HepG2 (cell line): ENCODE results near the gene S100A13. TPM values are rescaled to one million over a fixed set of nuclear protein-coding genes. Genes with fewer than 3 reads are reported as not detected.

ENCODE experiments used
- BRD4 ChIP-seq: sonication (generic); formaldehyde crosslinking; IDR thresholded peaks from 2 replicates; pipeline ENCODE4 v1.4.0; 2020; ENCODE audit warnings: missing genetic modification reagents
- CENPT ChIP-seq: sonication (generic); formaldehyde crosslinking; IDR thresholded peaks from 2 replicates; pipeline ENCODE4 v1.8.0; 2022; ENCODE audit warnings: low read depth, mild to moderate bottlenecking, moderate library complexity, missing genetic modification reagents
- CREB3 ChIP-seq: sonication (generic); formaldehyde crosslinking; IDR thresholded peaks from 2 replicates; pipeline ENCODE4 v1.5.0; 2020; ENCODE audit warnings: missing genetic modification reagents
- FLYWCH1 ChIP-seq: sonication (generic); formaldehyde crosslinking; IDR thresholded peaks from 2 replicates; pipeline ENCODE4 v1.8.1; 2023; ENCODE audit warnings: mild to moderate bottlenecking, missing genetic modification reagents
- FOXP4 ChIP-seq: sonication (generic); formaldehyde crosslinking; IDR thresholded peaks from 2 replicates; pipeline ENCODE4 v1.4.0; 2020; ENCODE audit warnings: missing genetic modification reagents
- MIER2 ChIP-seq: IDR thresholded peaks from 2 replicates; pipeline ENCODE4 v1.6.1; 2016; ENCODE audit warnings: missing biosample characterization, missing genetic modification reagents
- PLRG1 ChIP-seq: fragments of 450-650 bp; conservative IDR thresholded peaks from 2 replicates; pipeline ENCODE4 v1.6.1; 2016
- POLR2AphosphoS5 ChIP-seq: IDR thresholded peaks from 2 replicates; pipeline ENCODE4 v1.6.1; 2012; ENCODE audit warnings: low read depth, low read length
- TAF1 ChIP-seq: sonication (generic); formaldehyde crosslinking; IDR thresholded peaks from 2 replicates; pipeline ENCODE4 v1.4.0; 2020; ENCODE audit warnings: missing genetic modification reagents
- TBX3 ChIP-seq: fragments of 450-650 bp; IDR thresholded peaks from 2 replicates; pipeline ENCODE4 v1.6.1; 2017; ENCODE audit warnings: antibody characterized with exemption, mild to moderate bottlenecking, inconsistent platforms, borderline replicate concordance
- ZC3H13 ChIP-seq: sonication (generic); formaldehyde crosslinking; IDR thresholded peaks from 2 replicates; pipeline ENCODE4 v1.8.1; 2023; ENCODE audit warnings: mild to moderate bottlenecking, missing genetic modification reagents, moderate library complexity
- ZEB1 ChIP-seq: IDR thresholded peaks from 2 replicates; pipeline ENCODE4 v1.6.1; 2012; ENCODE audit warnings: mild to moderate bottlenecking, low read depth, inconsistent platforms; ENCODE audit not compliant: insufficient replicate concordance
- ZNF234 ChIP-seq: sonication (generic); formaldehyde crosslinking; conservative IDR thresholded peaks from 2 replicates; pipeline ENCODE4 v1.5.1; 2020; ENCODE audit warnings: mild to moderate bottlenecking, missing genetic modification reagents
- ZNF253 ChIP-seq: sonication (generic); formaldehyde crosslinking; IDR thresholded peaks from 2 replicates; pipeline ENCODE4 v1.8.0; 2022; ENCODE audit warnings: mild to moderate bottlenecking, missing genetic modification reagents, borderline replicate concordance
- ZNF383 ChIP-seq: sonication (generic); formaldehyde crosslinking; IDR thresholded peaks from 2 replicates; pipeline ENCODE4 v1.4.0; 2020; ENCODE audit warnings: missing genetic modification reagents, mild to moderate bottlenecking, borderline replicate concordance
- ZNF496 ChIP-seq: sonication (generic); formaldehyde crosslinking; IDR thresholded peaks from 2 replicates; pipeline ENCODE4 v1.8.1; 2023; ENCODE audit warnings: mild to moderate bottlenecking, moderate library complexity, missing genetic modification reagents; ENCODE audit not compliant: insufficient replicate concordance
- ZNF615 ChIP-seq: sonication (generic); formaldehyde crosslinking; IDR thresholded peaks from 2 replicates; pipeline ENCODE4 v1.5.0; 2020; ENCODE audit warnings: mild to moderate bottlenecking, missing genetic modification reagents, borderline replicate concordance
- ZNF660 ChIP-seq: sonication (generic); formaldehyde crosslinking; IDR thresholded peaks from 2 replicates; pipeline ENCODE4 v1.5.1; 2020; ENCODE audit warnings: mild to moderate bottlenecking, low read depth, missing genetic modification reagents, borderline replicate concordance
- ZNF788 ChIP-seq: sonication (generic); formaldehyde crosslinking; IDR thresholded peaks from 2 replicates; pipeline ENCODE4 v1.5.0; 2020; ENCODE audit warnings: mild to moderate bottlenecking, missing genetic modification reagents, borderline replicate concordance
- ZNF816 ChIP-seq: sonication (generic); formaldehyde crosslinking; IDR thresholded peaks from 2 replicates; pipeline ENCODE4 v1.8.0; 2022; ENCODE audit warnings: missing genetic modification reagents, mild to moderate bottlenecking, borderline replicate concordance
- polyA plus RNA-seq, 8 experiments: library from polyadenylated mRNA; depleted of rRNA in 3 of 8; stranded (reverse) in 7 of 8; unstranded in 1 of 8; fragments of >200 nt; fragmentation: Illumina TruSeq in 4 of 8; extraction: Trizol in 4 of 8; gene quantifications; 2 replicates each; pipeline versions ENCODE4 v1.2.1 to v1.2.3, GENCODE V29; 2011 to 2016; ENCODE audit warnings: low read depth in 4 of 8, missing spikeins in 1 of 8, mixed read lengths in 1 of 8; ENCODE audit not compliant: insufficient read depth in 1 of 8
- total RNA-seq, 5 experiments: library from RNA; depleted of rRNA; stranded (reverse); fragments of >200 nt; fragmentation: Illumina TruSeq; extraction: Trizol; gene quantifications; 2 replicates each; pipeline ENCODE4 v1.2.3, GENCODE V29; 2016; ENCODE audit warnings: low read depth in 1 of 5
- TF ChIP-seq, protein P1 (sequence below): sonication (generic); formaldehyde crosslinking; IDR thresholded peaks from 2 replicates; pipeline ENCODE4 v1.9.0; 2022; ENCODE audit warnings: missing genetic modification reagents, mild to moderate bottlenecking, borderline replicate concordance
- TF ChIP-seq, protein P2 (sequence below): sonication (generic); formaldehyde crosslinking; IDR thresholded peaks from 2 replicates; pipeline ENCODE4 v1.4.0; 2020; ENCODE audit warnings: mild to moderate bottlenecking, missing genetic modification reagents
- TF ChIP-seq, protein P3 (sequence below): IDR thresholded peaks from 2 replicates; pipeline ENCODE4 v1.6.1; 2012; ENCODE audit warnings: inconsistent platforms

Gene S100A13
- total and polyA plus RNA-seq, 2 of the 13 experiments (the other 11 are each of a cell fraction or from before 2014, with no cell fraction given) = 89.5 to 172 TPM

DNA sequence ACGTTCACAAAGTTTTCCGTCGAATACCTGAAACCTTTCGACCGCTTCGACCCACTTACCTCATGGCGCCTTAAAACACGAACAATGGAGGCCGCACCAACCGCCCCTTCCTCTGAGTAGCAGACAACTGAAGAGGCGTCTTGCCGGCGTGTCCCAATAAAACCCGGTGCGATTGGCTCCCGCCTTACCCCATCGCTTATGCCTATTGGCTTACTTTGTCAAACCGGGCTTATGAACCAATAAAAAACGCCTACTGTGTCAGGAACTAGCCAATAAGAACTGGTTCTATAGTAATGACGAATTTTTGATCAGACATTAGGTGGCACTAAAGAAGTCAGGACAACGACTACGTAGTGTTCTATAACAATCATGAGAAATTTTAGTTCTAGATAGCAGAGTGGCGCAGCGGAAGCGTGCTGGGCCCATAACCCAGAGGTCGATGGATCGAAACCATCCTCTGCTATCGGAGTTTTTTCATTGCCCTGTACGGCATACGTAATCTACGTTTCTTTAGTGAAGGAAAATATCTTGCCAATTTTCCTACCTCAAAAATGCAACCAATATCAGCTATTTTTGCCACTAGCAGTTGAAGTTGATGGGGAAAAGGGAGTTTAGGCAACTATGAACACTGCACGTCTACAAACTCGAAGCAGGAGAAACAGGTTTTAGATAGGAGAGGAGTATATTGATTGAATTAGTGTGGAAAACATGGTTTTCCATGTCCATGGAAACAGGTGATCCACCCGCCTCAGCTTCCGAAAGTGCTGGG lies 43.7 kb upstream of the S100A13 start, which contains the start of gene ILF2 (continued):
- TF ChIP-seq MIER2 (CRISPR knock-in tag) = no peak
- no peak for TF ChIP-seq ZEB1
- TF ChIP-seq ZC3H13 = no peak
- TF ChIP-seq TBX3 = no peak
- no peak for TF ChIP-seq ZNF234 (CRISPR knock-in tag)
- TF ChIP-seq, protein P1, sequence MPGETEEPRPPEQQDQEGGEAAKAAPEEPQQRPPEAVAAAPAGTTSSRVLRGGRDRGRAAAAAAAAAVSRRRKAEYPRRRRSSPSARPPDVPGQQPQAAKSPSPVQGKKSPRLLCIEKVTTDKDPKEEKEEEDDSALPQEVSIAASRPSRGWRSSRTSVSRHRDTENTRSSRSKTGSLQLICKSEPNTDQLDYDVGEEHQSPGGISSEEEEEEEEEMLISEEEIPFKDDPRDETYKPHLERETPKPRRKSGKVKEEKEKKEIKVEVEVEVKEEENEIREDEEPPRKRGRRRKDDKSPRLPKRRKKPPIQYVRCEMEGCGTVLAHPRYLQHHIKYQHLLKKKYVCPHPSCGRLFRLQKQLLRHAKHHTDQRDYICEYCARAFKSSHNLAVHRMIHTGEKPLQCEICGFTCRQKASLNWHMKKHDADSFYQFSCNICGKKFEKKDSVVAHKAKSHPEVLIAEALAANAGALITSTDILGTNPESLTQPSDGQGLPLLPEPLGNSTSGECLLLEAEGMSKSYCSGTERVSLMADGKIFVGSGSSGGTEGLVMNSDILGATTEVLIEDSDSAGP = peak; percentile 62
- TF ChIP-seq ZNF253 (CRISPR knock-in tag) = no peak; the same call in 1 of the 2 replicates
- TF ChIP-seq CREB3 (CRISPR knock-in tag) = no peak
- no peak for TF ChIP-seq PLRG1
- TF ChIP-seq TAF1 (CRISPR knock-in tag) = peak; percentile 81
- TF ChIP-seq ZNF816 = 0 out of 2 replicates have a peak, but pooled peaks have one; percentile 72
- no peak for TF ChIP-seq ZNF660 (CRISPR knock-in tag)
- TF ChIP-seq, protein P2, sequence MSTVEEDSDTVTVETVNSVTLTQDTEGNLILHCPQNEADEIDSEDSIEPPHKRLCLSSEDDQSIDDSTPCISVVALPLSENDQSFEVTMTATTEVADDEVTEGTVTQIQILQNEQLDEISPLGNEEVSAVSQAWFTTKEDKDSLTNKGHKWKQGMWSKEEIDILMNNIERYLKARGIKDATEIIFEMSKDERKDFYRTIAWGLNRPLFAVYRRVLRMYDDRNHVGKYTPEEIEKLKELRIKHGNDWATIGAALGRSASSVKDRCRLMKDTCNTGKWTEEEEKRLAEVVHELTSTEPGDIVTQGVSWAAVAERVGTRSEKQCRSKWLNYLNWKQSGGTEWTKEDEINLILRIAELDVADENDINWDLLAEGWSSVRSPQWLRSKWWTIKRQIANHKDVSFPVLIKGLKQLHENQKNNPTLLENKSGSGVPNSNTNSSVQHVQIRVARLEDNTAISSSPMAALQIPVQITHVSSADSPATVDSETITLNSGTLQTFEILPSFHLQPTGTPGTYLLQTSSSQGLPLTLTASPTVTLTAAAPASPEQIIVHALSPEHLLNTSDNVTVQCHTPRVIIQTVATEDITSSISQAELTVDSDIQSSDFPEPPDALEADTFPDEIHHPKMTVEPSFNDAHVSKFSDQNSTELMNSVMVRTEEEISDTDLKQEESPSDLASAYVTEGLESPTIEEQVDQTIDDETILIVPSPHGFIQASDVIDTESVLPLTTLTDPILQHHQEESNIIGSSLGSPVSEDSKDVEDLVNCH (CRISPR knock-in tag) = no peak
- no peak for TF ChIP-seq ZNF496 (CRISPR knock-in tag)
- TF ChIP-seq CENPT (CRISPR knock-in tag) = no peak
- TF ChIP-seq FOXP4 (CRISPR knock-in tag) = no peak
- TF ChIP-seq ZNF615 (CRISPR knock-in tag) = 0 out of 2 replicates have a peak, but pooled peaks have one; percentile 76
- TF ChIP-seq, protein P3, sequence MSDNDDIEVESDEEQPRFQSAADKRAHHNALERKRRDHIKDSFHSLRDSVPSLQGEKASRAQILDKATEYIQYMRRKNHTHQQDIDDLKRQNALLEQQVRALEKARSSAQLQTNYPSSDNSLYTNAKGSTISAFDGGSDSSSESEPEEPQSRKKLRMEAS = peak; percentile 81
- TF ChIP-seq ZNF383 (CRISPR knock-in tag) = no peak
- peak; percentile 96 for TF ChIP-seq POLR2AphosphoS5
- no peak for TF ChIP-seq BRD4 (CRISPR knock-in tag)
- TF ChIP-seq ZNF788 (CRISPR knock-in tag) = peak; percentile 44; the same call in 1 of the 2 replicates
- TF ChIP-seq FLYWCH1 (CRISPR knock-in tag) = no peak
